SK-N-SH (cell line): ENCODE measurements around the gene RAPGEF2. TPM values are rescaled to one million over a fixed set of nuclear protein-coding genes. Genes with fewer than 3 reads are reported as not detected.
"Not testable (repeated sequence)": the region's sequence is repeated elsewhere in the genome, so short reads cannot be mapped to it uniquely, and the experiment has no call there.

Source experiments
- CTCF ChIA-PET: fragments of 300-600, 350-600 bp; formaldehyde crosslinking; extraction: SDS; loops from one replicate; lab custom pipeline; 2021; lab: Yijun Ruan, JAX
- POLR2A ChIA-PET: fragments of 350-600 bp; sonication (Branson Sonifier 250); formaldehyde crosslinking; extraction: SDS; loops from one replicate; lab custom pipeline; 2020; ENCODE audit warnings: antibody characterized with exemption, inconsistent platforms; lab: Yijun Ruan, JAX
- DNase-seq: peaks from one replicate; pipeline ENCODE4 v3.0.0; 2012
- H2AFZ ChIP-seq: fragments of 200-600 bp; sonication (generic); 2 replicates; pipeline ENCODE4 v1.8.1; 2016; ENCODE audit warnings: antibody characterized with exemption, mild to moderate bottlenecking, low read depth
- H3F3A ChIP-seq: fragments of 200-600 bp; sonication (generic); replicated peaks from 2 replicates; pipeline ENCODE3; 2016; ENCODE audit warnings: antibody characterized with exemption, mild to moderate bottlenecking; ENCODE audit not compliant: insufficient read depth
- H3K27ac ChIP-seq, 2 experiments: fragments of 200-500 bp in 1 of 2; fragments of 200-600 bp in 1 of 2; sonication (Bioruptor generic) in 1 of 2; sonication (generic), shearing (Covaris generic) in 1 of 2; 2 replicates each; pipeline versions ENCODE4 v1.5.1 to v1.6.1; 2014 to 2016; ENCODE audit warnings: low read depth in 2 of 2, inconsistent platforms in 1 of 2, low read length in 1 of 2, mild to moderate bottlenecking in 1 of 2, mixed read lengths in 1 of 2
- H3K27me3 ChIP-seq: fragments of 200-600 bp; sonication (generic), shearing (Covaris generic); 2 replicates; pipeline ENCODE4 v1.6.1; 2016; ENCODE audit warnings: mixed run types; ENCODE audit not compliant: insufficient read depth
- H3K36me3 ChIP-seq, 2 experiments: fragments of 200-500 bp in 1 of 2; fragments of 200-600 bp in 1 of 2; sonication (Bioruptor generic) in 1 of 2; sonication (generic) in 1 of 2; replicated peaks in 1 of 2; 2 replicates each; pipeline versions ENCODE3 to v1.5.1; 2014 to 2016; ENCODE audit warnings: low read length in 1 of 2, mild to moderate bottlenecking in 1 of 2; ENCODE audit not compliant: insufficient read depth in 2 of 2, control insufficient read depth in 1 of 2
- H3K4me1 ChIP-seq, 2 experiments: fragments of 200-500 bp in 1 of 2; fragments of 200-600 bp in 1 of 2; sonication (Bioruptor generic) in 1 of 2; sonication (generic), shearing (Covaris generic) in 1 of 2; 2 replicates each; pipeline versions ENCODE4 v1.5.1 to v1.6.1; 2014 to 2016; ENCODE audit warnings: low read depth in 1 of 2, low read length in 1 of 2, mixed run types in 1 of 2; ENCODE audit not compliant: insufficient read depth in 2 of 2, control insufficient read depth in 1 of 2
- H3K4me2 ChIP-seq: fragments of 200-600 bp; sonication (generic), shearing (Covaris generic); 2 replicates; pipeline ENCODE4 v1.6.1; 2017; ENCODE audit warnings: mixed run types
- H3K4me3 ChIP-seq, 2 experiments: fragments of 200-500 bp in 1 of 2; fragments of 200-600 bp in 1 of 2; sonication (Bioruptor generic) in 1 of 2; sonication (generic), shearing (Covaris generic) in 1 of 2; 2 replicates each; pipeline versions ENCODE4 v1.5.1 to v1.8.1; 2014 to 2016; ENCODE audit warnings: low read depth in 2 of 2, inconsistent platforms in 1 of 2, low read length in 1 of 2, mild to moderate bottlenecking in 1 of 2, mixed read lengths in 1 of 2, moderate library complexity in 1 of 2
- H3K79me2 ChIP-seq: fragments of 200-600 bp; sonication (generic); 2 replicates; pipeline ENCODE4 v1.8.1; 2017; ENCODE audit warnings: mild to moderate bottlenecking; ENCODE audit not compliant: insufficient read depth
- H3K9ac ChIP-seq: fragments of 200-600 bp; sonication (generic); 2 replicates; pipeline ENCODE4 v1.6.1; 2017; ENCODE audit warnings: mixed run types
- H3K9me2 ChIP-seq: fragments of 200-600 bp; sonication (generic); 2 replicates; pipeline ENCODE4 v1.6.1; 2017; ENCODE audit warnings: mixed run types
- H3K9me3 ChIP-seq: fragments of 200-600 bp; sonication (generic); 2 replicates; pipeline ENCODE4 v1.6.1; 2017; ENCODE audit warnings: mixed run types, mild to moderate bottlenecking, moderate library complexity
- H4K20me1 ChIP-seq: fragments of 200-600 bp; sonication (generic); 2 replicates; pipeline ENCODE4 v1.6.1; 2017; ENCODE audit warnings: mild to moderate bottlenecking, mixed run types; ENCODE audit not compliant: insufficient read depth
- ELF1 ChIP-seq: IDR thresholded peaks from 2 replicates; pipeline ENCODE4 v1.4.0; 2012
- EP300 ChIP-seq, 2 experiments: IDR thresholded peaks; 2 replicates each; pipeline versions ENCODE4 v1.4.0 to v1.6.1; 2012; ENCODE audit warnings: borderline replicate concordance in 1 of 2, low read depth in 1 of 2, low read length in 1 of 2
- FOSL2 ChIP-seq: IDR thresholded peaks from 2 replicates; pipeline ENCODE4 v1.4.0; 2012; ENCODE audit warnings: low read depth, mild to moderate bottlenecking, moderate library complexity, borderline replicate concordance
- FOXM1 ChIP-seq: IDR thresholded peaks from 2 replicates; pipeline ENCODE4 v1.4.0; 2012; ENCODE audit warnings: low read depth, mild to moderate bottlenecking
- GATA2 ChIP-seq: sonication (generic); formaldehyde crosslinking; IDR thresholded peaks from 2 replicates; pipeline ENCODE4 v1.5.0; 2020; ENCODE audit warnings: mild to moderate bottlenecking, missing genetic modification reagents
- JUND ChIP-seq: IDR thresholded peaks from 2 replicates; pipeline ENCODE4 v1.4.0; 2012
- MXI1 ChIP-seq: IDR thresholded peaks from 2 replicates; pipeline ENCODE4 v1.6.1; 2012; ENCODE audit warnings: mild to moderate bottlenecking, low read depth, low read length, improper control_type of control experiment
- NFIC ChIP-seq: IDR thresholded peaks from 2 replicates; pipeline ENCODE4 v1.4.0; 2012; ENCODE audit warnings: borderline replicate concordance
- NRF1 ChIP-seq: IDR thresholded peaks from 2 replicates; pipeline ENCODE4 v1.6.1; 2012; ENCODE audit warnings: low read depth, mild to moderate bottlenecking, low read length
- PBX3 ChIP-seq: IDR thresholded peaks from 2 replicates; pipeline ENCODE4; 2012
- SIN3A ChIP-seq: IDR thresholded peaks from 2 replicates; pipeline ENCODE4 v1.6.1; 2012; ENCODE audit warnings: low read depth, mild to moderate bottlenecking, low read length, moderate library complexity, borderline replicate concordance
- SMC3 ChIP-seq: IDR thresholded peaks from 2 replicates; pipeline ENCODE4 v1.6.1; 2012; ENCODE audit warnings: low read depth, low read length, improper control_type of control experiment
- TAF1 ChIP-seq: IDR thresholded peaks from 2 replicates; pipeline ENCODE4 v1.6.1; 2012; ENCODE audit warnings: low read depth, mild to moderate bottlenecking, low read length, moderate library complexity, borderline replicate concordance
- TCF12 ChIP-seq: IDR thresholded peaks from 2 replicates; pipeline ENCODE4 v1.4.0; 2012
- TEAD4 ChIP-seq: IDR thresholded peaks from 2 replicates; pipeline ENCODE4 v1.4.0; 2012; ENCODE audit warnings: mild to moderate bottlenecking, borderline replicate concordance; ENCODE audit not compliant: insufficient read depth
- YY1 ChIP-seq: IDR thresholded peaks from 2 replicates; pipeline ENCODE4 v1.4.0; 2012; ENCODE audit warnings: low read depth, mild to moderate bottlenecking
- WGBS: methylation state at CpG from one replicate; pipeline ENCODE4 v1.1.6; 2017; ENCODE audit warnings: low lambda C conversion rate; 5-methylcytosine and 5-hydroxymethylcytosine counted together
- polyA plus RNA-seq, 3 experiments: library from polyadenylated mRNA; depleted of rRNA; stranded (reverse); fragments of >200 nt; gene quantifications; 2 replicates each; pipeline ENCODE4 v1.2.3, GENCODE V29; 2012
- TF ChIP-seq, protein P1 (sequence below): fragments of 150-350 bp; IDR thresholded peaks from 2 replicates; pipeline ENCODE4 v1.6.1; 2016; ENCODE audit warnings: mild to moderate bottlenecking, low read depth, low read length
- TF ChIP-seq, protein P2 (sequence below): fragments of 200-600 bp; sonication (generic); IDR thresholded peaks from 2 replicates; pipeline ENCODE4 v1.6.1; 2017; ENCODE audit warnings: antibody characterized with exemption, mild to moderate bottlenecking, moderate library complexity
- TF ChIP-seq, protein P3 (sequence below): IDR thresholded peaks from 2 replicates; pipeline ENCODE4 v1.4.0; 2012; ENCODE audit warnings: low read depth

Gene RAPGEF2
- polyA plus RNA-seq, 1 of the 3 experiments (the other 2 are of a cell fraction): 19.2 TPM

GRCh38 chr4:159071969-159072765 lies 30.7 kb upstream of the RAPGEF2 start:
- H3K79me2 ChIP-seq: no peaks in the 10 kb centered on the region
- H3K27ac ChIP-seq: peak overlapping the region in 1 of 2 experiments; percentile 69; a peak in 2 of 4 replicates
- H2AFZ ChIP-seq: no peak overlapping the region
- no peak for TF ChIP-seq SIN3A
- TF ChIP-seq TCF12: no peak
- WGBS: 98% methylated on average over 6 of the region's 6 CpGs
- no peaks in the 10 kb centered on the region for H3K36me3 ChIP-seq
- no peak overlapping the region; the same call in 1 of the 2 replicates for H3K9ac ChIP-seq
- H3K4me1 ChIP-seq: peaks cover 5 to 20% of the 10 kb centered on the region in 2 experiments; a peak in 3 of 4 replicates
- no peaks in the 10 kb centered on the region for H3K27me3 ChIP-seq
- CTCF ChIA-PET: no interaction called here
- H3K4me3 ChIP-seq: no peak overlapping the region
- DNase-seq: no peak
- H3K9me2 ChIP-seq: no peaks in the 10 kb centered on the region
- POLR2A ChIA-PET: no interaction called here
- H3F3A ChIP-seq: peaks cover 41% of the 10 kb centered on the region
- no peak overlapping the region for H3K4me2 ChIP-seq
- H4K20me1 ChIP-seq: no peaks in the 10 kb centered on the region
- no peaks in the 10 kb centered on the region for H3K9me3 ChIP-seq

- no peak for DNase-seq
- TF ChIP-seq TCF12 (peak; percentile 60; the same call in 1 of the 2 replicates), GATA2 (CRISPR knock-in tag) (no peak), TEAD4 (0 out of 2 replicates have a peak, but pooled peaks have one; percentile 11), TAF1 (no peak), PBX3 (peak; percentile 67), NFIC (peak; percentile 42; the same call in 1 of the 2 replicates), JUND (peak; percentile 69), ELF1 (no peak), EP300 (IDR thresholded peaks at IDR 0.05; ENCODE audit: borderline replicate concordance in 1 of 2, low read depth in 1 of 2, low read length in 1 of 2) (peak in 1 of 2 experiments; percentile 24; a peak in 1 of 4 replicates), SIN3A (no peak), NRF1 (no peak), SMC3 (no peak), FOSL2 (peak; percentile 48; the same call in 1 of the 2 replicates), FOXM1 (0 out of 2 replicates have a peak, but pooled peaks have one; percentile 17), MXI1 (no peak), YY1 (no peak)
- TF ChIP-seq, protein P1, sequence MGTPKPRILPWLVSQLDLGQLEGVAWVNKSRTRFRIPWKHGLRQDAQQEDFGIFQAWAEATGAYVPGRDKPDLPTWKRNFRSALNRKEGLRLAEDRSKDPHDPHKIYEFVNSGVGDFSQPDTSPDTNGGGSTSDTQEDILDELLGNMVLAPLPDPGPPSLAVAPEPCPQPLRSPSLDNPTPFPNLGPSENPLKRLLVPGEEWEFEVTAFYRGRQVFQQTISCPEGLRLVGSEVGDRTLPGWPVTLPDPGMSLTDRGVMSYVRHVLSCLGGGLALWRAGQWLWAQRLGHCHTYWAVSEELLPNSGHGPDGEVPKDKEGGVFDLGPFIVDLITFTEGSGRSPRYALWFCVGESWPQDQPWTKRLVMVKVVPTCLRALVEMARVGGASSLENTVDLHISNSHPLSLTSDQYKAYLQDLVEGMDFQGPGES: no peak
- TF ChIP-seq, protein P2, sequence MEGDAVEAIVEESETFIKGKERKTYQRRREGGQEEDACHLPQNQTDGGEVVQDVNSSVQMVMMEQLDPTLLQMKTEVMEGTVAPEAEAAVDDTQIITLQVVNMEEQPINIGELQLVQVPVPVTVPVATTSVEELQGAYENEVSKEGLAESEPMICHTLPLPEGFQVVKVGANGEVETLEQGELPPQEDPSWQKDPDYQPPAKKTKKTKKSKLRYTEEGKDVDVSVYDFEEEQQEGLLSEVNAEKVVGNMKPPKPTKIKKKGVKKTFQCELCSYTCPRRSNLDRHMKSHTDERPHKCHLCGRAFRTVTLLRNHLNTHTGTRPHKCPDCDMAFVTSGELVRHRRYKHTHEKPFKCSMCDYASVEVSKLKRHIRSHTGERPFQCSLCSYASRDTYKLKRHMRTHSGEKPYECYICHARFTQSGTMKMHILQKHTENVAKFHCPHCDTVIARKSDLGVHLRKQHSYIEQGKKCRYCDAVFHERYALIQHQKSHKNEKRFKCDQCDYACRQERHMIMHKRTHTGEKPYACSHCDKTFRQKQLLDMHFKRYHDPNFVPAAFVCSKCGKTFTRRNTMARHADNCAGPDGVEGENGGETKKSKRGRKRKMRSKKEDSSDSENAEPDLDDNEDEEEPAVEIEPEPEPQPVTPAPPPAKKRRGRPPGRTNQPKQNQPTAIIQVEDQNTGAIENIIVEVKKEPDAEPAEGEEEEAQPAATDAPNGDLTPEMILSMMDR: no peak
- TF ChIP-seq, protein P3, sequence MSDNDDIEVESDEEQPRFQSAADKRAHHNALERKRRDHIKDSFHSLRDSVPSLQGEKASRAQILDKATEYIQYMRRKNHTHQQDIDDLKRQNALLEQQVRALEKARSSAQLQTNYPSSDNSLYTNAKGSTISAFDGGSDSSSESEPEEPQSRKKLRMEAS: no peak
- Histone ChIP-seq H2AFZ (no peak overlapping the region), H3K4me2 (no peak overlapping the region), H3K9me3 (no peaks in the 10 kb centered on the region), H4K20me1 (no peaks in the 10 kb centered on the region), H3K27ac (peak overlapping the region in 1 of 2 experiments; percentile 27; a peak in 2 of 4 replicates), H3K79me2 (no peaks in the 10 kb centered on the region), H3K4me3 (no peak overlapping the region), H3F3A (peaks cover 27% of the 10 kb centered on the region), H3K4me1 (peaks cover 3 to 25% of the 10 kb centered on the region in 2 experiments; a peak in 3 of 4 replicates), H3K9me2 (no peaks in the 10 kb centered on the region), H3K27me3 (no peaks in the 10 kb centered on the region), H3K9ac (no peak overlapping the region), H3K36me3 (no peaks in the 10 kb centered on the region)
- ChIA-PET POLR2A (no interaction called here), CTCF (no interaction called here)
- WGBS: 21% methylated on average over 3 of the region's 3 CpGs
Observed at GRCh38 chr4:159075531-159075932, 27.3 kb upstream of the RAPGEF2 start.

DNA sequence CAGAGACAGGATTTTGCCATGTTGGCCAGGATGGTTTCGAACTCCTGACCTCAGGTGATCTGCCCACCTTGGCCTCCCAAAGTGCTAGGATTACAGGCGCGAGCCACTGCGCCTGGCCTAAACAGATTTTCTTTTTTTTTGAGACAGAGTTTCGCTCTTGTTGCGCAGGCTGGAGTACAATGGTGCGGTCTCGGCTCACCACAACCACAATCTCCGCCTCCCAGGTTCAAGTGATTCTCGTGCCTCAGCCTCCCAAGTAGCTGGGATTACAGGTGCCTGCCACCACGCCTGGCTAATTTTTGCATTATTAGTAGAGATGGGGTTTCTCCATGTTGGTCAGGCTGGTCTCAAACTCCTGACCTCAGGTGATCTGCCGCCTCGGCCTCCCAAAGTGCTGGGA lies 25.9 kb upstream of the RAPGEF2 start:
- H3K27ac ChIP-seq, CTCF ChIA-PET, H2AFZ ChIP-seq, H3K27me3 ChIP-seq, DNase-seq, H3K4me3 ChIP-seq, H3K79me2 ChIP-seq, H4K20me1 ChIP-seq, H3K9me3 ChIP-seq, H3K4me2 ChIP-seq, H3K9ac ChIP-seq, H3K9me2 ChIP-seq, H3K36me3 ChIP-seq, POLR2A ChIA-PET: not testable (repeated sequence)
- H3F3A ChIP-seq: peaks cover 12% of the 10 kb centered on the region
- 95% methylated on average over 13 of the region's 13 CpGs for WGBS
- H3K4me1 ChIP-seq: peaks cover 0 to 12% of the 10 kb centered on the region in 2 experiments; a peak in 1 of 4 replicates
